HepG2 (cell line): ENCODE measurements around the gene FAM184B. TPM values are rescaled to one million over a fixed set of nuclear protein-coding genes. Genes with fewer than 3 reads are reported as not detected.
A peak's percentile ranks its signal among the peaks of the same experiment; 100 is the strongest.

Source experiments
- ATAC-seq: fragments of 200-7000 bp; cut with Tn5 transposase; 3 replicates; pipeline ENCODE4 v1.9.1; 2020; ENCODE audit warnings: mild to moderate bottlenecking, moderate library complexity
- BruUV-seq: library from RNA; stranded (reverse); fragments of 400-500 nt; replicated peaks from 2 replicates; lab custom pipeline; 2021; lab: Mats Ljungman, UMichigan
- CTCF ChIA-PET: fragments of 300-600 bp; formaldehyde crosslinking; extraction: SDS; loops from one replicate; lab custom pipeline; 2021; ENCODE audit warnings: low total read pairs, inconsistent platforms, low intra/inter-chr PET ratio; lab: Yijun Ruan, JAX
- POLR2A ChIA-PET: fragments of 350-600 bp; sonication (Branson Sonifier 250); formaldehyde crosslinking; loops from one replicate; lab custom pipeline; 2020; ENCODE audit warnings: antibody characterized with exemption, inconsistent platforms; lab: Yijun Ruan, JAX
- DNase-seq: peaks from one replicate; pipeline ENCODE4 v3.0.0-alpha.2; 2015; ENCODE audit warnings: low spot score
- FAIRE-seq: peaks from 3 replicates; lab custom pipeline; 2011; peaks lifted over from hg19 to GRCh38; lab: Jason Lieb, UNC
- H2AFZ ChIP-seq: one replicate; pipeline ENCODE4 v1.6.1; 2011; ENCODE audit warnings: low read length, inconsistent platforms
- H3K27ac ChIP-seq: fragments of 300-600 bp; 3 replicates; pipeline ENCODE4 v1.8.0; 2011; ENCODE audit warnings: mixed run types, mild to moderate bottlenecking, mixed read lengths, low read length, inconsistent platforms; ENCODE audit not compliant: insufficient read depth; ENCODE audit errors: extremely low read length
- H3K27me3 ChIP-seq, 2 experiments: fragments of 200-600 bp in 1 of 2; 2 replicates in 1 of 2; 3 replicates in 1 of 2; pipeline versions ENCODE4 v1.6.0 to v1.8.0; 2011; ENCODE audit warnings: low read length in 2 of 2, mild to moderate bottlenecking in 2 of 2, moderate library complexity in 2 of 2, inconsistent platforms in 1 of 2; ENCODE audit not compliant: insufficient read depth in 2 of 2, control insufficient read depth in 1 of 2
- H3K36me3 ChIP-seq, 2 experiments: fragments of 200-600 bp in 1 of 2; replicated peaks in 1 of 2; 2 replicates in 1 of 2; 3 replicates in 1 of 2; pipeline versions ENCODE4 v1.5.1 to v1.8.0; 2011; ENCODE audit warnings: low read length in 2 of 2, inconsistent platforms in 1 of 2; ENCODE audit not compliant: insufficient read depth in 2 of 2, control insufficient read depth in 1 of 2
- H3K4me1 ChIP-seq: 2 replicates; pipeline ENCODE4 v1.5.1; 2012; ENCODE audit warnings: low read length, inconsistent platforms; ENCODE audit not compliant: insufficient read depth
- H3K4me2 ChIP-seq: 2 replicates; pipeline ENCODE4 v1.6.0; 2011; ENCODE audit warnings: low read depth, low read length, inconsistent platforms
- H3K4me3 ChIP-seq, 3 experiments: fragments of 200-600 bp in 1 of 3; sonication (generic), shearing (Covaris generic) in 1 of 3; replicated peaks in 1 of 3; 2 replicates each; pipeline ENCODE4 v1.5.1; 2011 to 2016; ENCODE audit warnings: low read length in 3 of 3, inconsistent platforms in 2 of 3, low read depth in 2 of 3, mild to moderate bottlenecking in 2 of 3, control low read depth in 1 of 3, mixed read lengths in 1 of 3; ENCODE audit not compliant: insufficient read depth in 1 of 3
- H3K79me2 ChIP-seq: one replicate; pipeline ENCODE4 v1.6.1; 2011; ENCODE audit warnings: low read length, inconsistent platforms; ENCODE audit not compliant: insufficient read depth
- H3K9ac ChIP-seq: 2 replicates; pipeline ENCODE4 v1.6.0; 2011; ENCODE audit warnings: mild to moderate bottlenecking, low read depth, low read length, inconsistent platforms; ENCODE audit not compliant: insufficient read depth
- H3K9me3 ChIP-seq: 2 replicates; pipeline ENCODE4 v1.5.1; 2012; ENCODE audit warnings: mild to moderate bottlenecking, low read length
- H4K20me1 ChIP-seq: 2 replicates; pipeline ENCODE4 v1.6.0; 2011; ENCODE audit warnings: inconsistent platforms, mild to moderate bottlenecking, low read length, moderate library complexity; ENCODE audit not compliant: insufficient read depth
- MIER3 ChIP-seq: IDR thresholded peaks from 2 replicates; pipeline ENCODE4 v1.6.1; 2016; ENCODE audit warnings: missing compliant biosample characterization, borderline replicate concordance
- NFAT5 ChIP-seq: sonication (generic); formaldehyde crosslinking; IDR thresholded peaks from 2 replicates; pipeline ENCODE4 v1.4.0; 2020; ENCODE audit warnings: missing genetic modification reagents
- NR2F6 ChIP-seq, 2 experiments: IDR thresholded peaks; 2 replicates each; pipeline ENCODE4 v1.6.1; 2016; ENCODE audit warnings: antibody characterized with exemption in 1 of 2, mild to moderate bottlenecking in 1 of 2
- STAT5B ChIP-seq: sonication (generic); formaldehyde crosslinking; IDR thresholded peaks from 2 replicates; pipeline ENCODE4 v1.4.0; 2020; ENCODE audit warnings: missing genetic modification reagents
- TOE1 ChIP-seq: sonication (generic); formaldehyde crosslinking; IDR thresholded peaks from 2 replicates; pipeline ENCODE4 v1.4.0; 2020; ENCODE audit warnings: mild to moderate bottlenecking, missing genetic modification reagents
- ZHX2 ChIP-seq, 2 experiments: sonication (generic) in 1 of 2; formaldehyde crosslinking in 1 of 2; IDR thresholded peaks; 2 replicates each; pipeline versions ENCODE4 v1.6.1 to v1.9.0; 2014 to 2022; ENCODE audit warnings: antibody characterized with exemption in 1 of 2, borderline replicate concordance in 1 of 2, inconsistent platforms in 1 of 2, low read depth in 1 of 2, missing genetic modification reagents in 1 of 2
- ZNF275 ChIP-seq: sonication (generic); formaldehyde crosslinking; IDR thresholded peaks from 2 replicates; pipeline ENCODE4 v1.8.0; 2022; ENCODE audit warnings: missing genetic modification reagents, mild to moderate bottlenecking, inconsistent platforms, borderline replicate concordance
- ZNF589 ChIP-seq: sonication (generic); formaldehyde crosslinking; conservative IDR thresholded peaks from 2 replicates; pipeline ENCODE4 v1.8.0; 2022; ENCODE audit warnings: mild to moderate bottlenecking, moderate library complexity, missing genetic modification reagents
- WGBS: methylation state at CpG from one replicate; pipeline ENCODE4 v1.1.6; 2017; ENCODE audit warnings: low lambda C conversion rate; 5-methylcytosine and 5-hydroxymethylcytosine counted together
- in situ Hi-C: cut with HindIII; loops from 2 replicates; pipeline ENCODE4 v1.10.0; 2017; ENCODE audit warnings: low pct_unique_long_range_greater_than_20kb; ENCODE audit not compliant: extremely low pct_ligation_motif_present
- intact Hi-C: fragments of 100-400 bp; cut with micrococcal nuclease; formaldehyde crosslinking; loops from one replicate; pipeline ENCODE4 v1.10.0; 2022; ENCODE audit not compliant: unreplicated experiment
- polyA plus RNA-seq, 8 experiments: library from polyadenylated mRNA; depleted of rRNA in 3 of 8; stranded (reverse) in 7 of 8; unstranded in 1 of 8; fragments of >200 nt; fragmentation: Illumina TruSeq in 4 of 8; extraction: Trizol in 4 of 8; gene quantifications; 2 replicates each; pipeline versions ENCODE4 v1.2.1 to v1.2.3, GENCODE V29; 2011 to 2016; ENCODE audit warnings: low read depth in 4 of 8, missing spikeins in 1 of 8, mixed read lengths in 1 of 8; ENCODE audit not compliant: insufficient read depth in 1 of 8
- total RNA-seq, 5 experiments: library from RNA; depleted of rRNA; stranded (reverse); fragments of >200 nt; fragmentation: Illumina TruSeq; extraction: Trizol; gene quantifications; 2 replicates each; pipeline ENCODE4 v1.2.3, GENCODE V29; 2016; ENCODE audit warnings: low read depth in 1 of 5

FAM184B gene
- total and polyA plus RNA-seq, 2 of the 13 experiments (the other 11 are each of a cell fraction or from before 2014, with no cell fraction given) = not detected

GRCh38 chr4:17810260-17811077 is 29.0 kb upstream of the FAM184B start, which contains the start of the genes DCAF16 and NCAPG:
Gene DCAF16, minus strand, starts transcription at chr4:17810757. Its CDS starts 6,616 bp downstream, at chr4:17804141.
Gene NCAPG, plus strand, starts transcription at chr4:17810979. Its CDS starts 99 bp downstream, at chr4:17811078.
- Histone ChIP-seq H3K9ac (peak within 1 kb of the TSS; percentile 97), H3K4me2 (peak within 1 kb of the TSS; percentile 92), H4K20me1 (peaks cover 32% of the 10 kb centered on the region), H3K79me2 (peaks cover 94% of the 10 kb centered on the region), H3K9me3 (no peaks in the 10 kb centered on the region), H3K27me3 (no peaks in the 10 kb centered on the region; a peak in 1 of 5 replicates), H3K27ac (peak within 1 kb of the TSS; percentile 97), H3K36me3 (peaks cover 2 to 13% of the 10 kb centered on the region in 2 experiments; a peak in 4 of 5 replicates), H3K4me1 (peaks cover 47% of the 10 kb centered on the region), H2AFZ (no peak within 1 kb of the TSS), H3K4me3 (peak within 1 kb of the TSS; percentile 87 to 93 (median 90))
- under 1% methylated on average over 40 of the region's 69 CpGs for WGBS
- FAIRE-seq (peak; percentile 82), DNase-seq (peak; percentile 98), ATAC-seq (peak; percentile 96)
- BruUV-seq = TSS peak; percentile 74
- in situ Hi-C loops (loop anchor here (10.0 kb wide), 2 partner anchors 214 to 554 kb away; partner anchors contain the start of gene LCORL), intact Hi-C loops (loop anchor here (1.0 to 2.0 kb wide), 2 partner anchors 210 to 262 kb away; no protein-coding TSS in a partner anchor)
- POLR2A ChIA-PET = interaction anchor here (0.8 to 1.2 kb wide), 5 partner anchors 10 to 239 kb away, joined by 3 to 7 read pairs (median 3); partner anchors contain the start of gene LCORL
- CTCF ChIA-PET = no interaction called here
- TF ChIP-seq NR2F6 (IDR thresholded peaks at IDR 0.05) (no peak), NR2F6 (CRISPR knock-in tag; IDR thresholded peaks at IDR 0.05) (peak; percentile 20), NFAT5 (0 out of 2 replicates have a peak, but pooled peaks have one; percentile 8), STAT5B (peak; percentile 73; the same call in 1 of the 2 replicates), ZNF275 (CRISPR knock-in tag) (no peak; the same call in 1 of the 2 replicates), MIER3 (CRISPR knock-in tag) (peak; percentile 26; the same call in 1 of the 2 replicates), TOE1 (CRISPR knock-in tag) (no peak), ZHX2 (IDR thresholded peaks at IDR 0.05; ENCODE audit: low read depth) (no peak; the same call in 1 of the 2 replicates), ZHX2 (CRISPR knock-in tag; IDR thresholded peaks at IDR 0.05; ENCODE audit: borderline replicate concordance) (peak; percentile 51; the same call in 1 of the 2 replicates), ZNF589 (CRISPR knock-in tag) (peak; percentile 79; the same call in 1 of the 2 replicates)
